Uterus (tissue), 2 donors: ENCODE results near the gene TMEM175.

Experiments used
- POLR2A ChIP-seq, 2 donors: fragments of 450-650 bp; IDR thresholded peaks; one replicate each; pipeline ENCODE4 v1.6.1; 2016; ENCODE audit warnings: antibody characterized with exemption in 2 of 2, mild to moderate bottlenecking in 1 of 2, moderate library complexity in 1 of 2
- TF ChIP-seq, protein P1 (sequence below), 4 experiments: fragments of 200-600 bp in 2 of 4; fragments of 450-650 bp in 2 of 4; sonication (generic) in 2 of 4; IDR thresholded peaks; one replicate each; pipeline ENCODE4 v1.5.1; 2016 to 2019; ENCODE audit warnings: antibody characterized with exemption in 4 of 4, mild to moderate bottlenecking in 2 of 4, moderate library complexity in 1 of 4

- no peak for TF ChIP-seq POLR2A (IDR thresholded peaks at IDR 0.05)
- TF ChIP-seq, protein P1, sequence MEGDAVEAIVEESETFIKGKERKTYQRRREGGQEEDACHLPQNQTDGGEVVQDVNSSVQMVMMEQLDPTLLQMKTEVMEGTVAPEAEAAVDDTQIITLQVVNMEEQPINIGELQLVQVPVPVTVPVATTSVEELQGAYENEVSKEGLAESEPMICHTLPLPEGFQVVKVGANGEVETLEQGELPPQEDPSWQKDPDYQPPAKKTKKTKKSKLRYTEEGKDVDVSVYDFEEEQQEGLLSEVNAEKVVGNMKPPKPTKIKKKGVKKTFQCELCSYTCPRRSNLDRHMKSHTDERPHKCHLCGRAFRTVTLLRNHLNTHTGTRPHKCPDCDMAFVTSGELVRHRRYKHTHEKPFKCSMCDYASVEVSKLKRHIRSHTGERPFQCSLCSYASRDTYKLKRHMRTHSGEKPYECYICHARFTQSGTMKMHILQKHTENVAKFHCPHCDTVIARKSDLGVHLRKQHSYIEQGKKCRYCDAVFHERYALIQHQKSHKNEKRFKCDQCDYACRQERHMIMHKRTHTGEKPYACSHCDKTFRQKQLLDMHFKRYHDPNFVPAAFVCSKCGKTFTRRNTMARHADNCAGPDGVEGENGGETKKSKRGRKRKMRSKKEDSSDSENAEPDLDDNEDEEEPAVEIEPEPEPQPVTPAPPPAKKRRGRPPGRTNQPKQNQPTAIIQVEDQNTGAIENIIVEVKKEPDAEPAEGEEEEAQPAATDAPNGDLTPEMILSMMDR (IDR thresholded peaks at IDR 0.05): no peak
Measured at GRCh38 chr4:968621-969394, 36.5 kb downstream of the TMEM175 start.
